Heart right ventricle (tissue), 16 donors: Measurements from ENCODE around the gene DHRS2. TPM values are rescaled to one million over a fixed set of nuclear protein-coding genes. Genes with fewer than 3 reads are reported as not detected.

Experiments used
- ATAC-seq, 8 donors: fragments of 200-7000 bp; cut with Tn5 transposase; one replicate each; pipeline ENCODE4 v1.9.1; 2020; ENCODE audit warnings: mild to moderate bottlenecking in 8 of 8, moderate library complexity in 8 of 8, moderate number of reproducible peaks in 1 of 8
- DNase-seq, 2 donors: peaks; one replicate each; pipeline ENCODE4 v3.0.0-alpha.2; 2020
- H3K27ac ChIP-seq, 10 donors: fragments of 200-600 bp; sonication (generic) in 2 of 10; one replicate each; pipeline versions ENCODE4 v1.5.0 to v1.8.0; 2020 to 2022; ENCODE audit warnings: mild to moderate bottlenecking in 3 of 10
- H3K27me3 ChIP-seq, 7 donors: fragments of 200-600 bp; one replicate each; pipeline ENCODE4 v1.8.0; 2021 to 2022; ENCODE audit warnings: mild to moderate bottlenecking in 2 of 7
- H3K36me3 ChIP-seq, 9 donors: fragments of 200-600 bp; sonication (generic) in 1 of 9; one replicate each; pipeline versions ENCODE4 v1.5.0 to v1.8.0; 2020 to 2022; ENCODE audit warnings: mild to moderate bottlenecking in 2 of 9
- H3K4me1 ChIP-seq, 9 donors: fragments of 200-600 bp; sonication (generic) in 1 of 9; one replicate each; pipeline versions ENCODE4 v1.5.0 to v1.8.0; 2020 to 2022; ENCODE audit warnings: mild to moderate bottlenecking in 4 of 9
- H3K4me3 ChIP-seq, 10 donors: fragments of 200-600 bp; sonication (generic) in 2 of 10; one replicate each; pipeline versions ENCODE4 v1.5.0 to v1.8.0; 2020 to 2022; ENCODE audit warnings: mild to moderate bottlenecking in 7 of 10, moderate library complexity in 2 of 10
- H3K9me3 ChIP-seq, 11 donors: fragments of 200-600 bp in 10 of 11; sonication (generic) in 2 of 11; one replicate each; pipeline versions ENCODE4 v1.5.0 to v1.8.0; 2013 to 2022; ENCODE audit warnings: mild to moderate bottlenecking in 2 of 11, control low read depth in 1 of 11, moderate library complexity in 1 of 11
- WGBS, 2 donors: extraction: QIAGEN DNeasy Blood & Tissue Kit; methylation state at CpG; one replicate each; pipeline ENCODE4 v1.1.7; 2013; ENCODE audit warnings: inconsistent platforms in 1 of 2; 5-methylcytosine and 5-hydroxymethylcytosine counted together
- intact Hi-C, 10 donors: fragments of 100-400 bp; cut with DNase I; formaldehyde crosslinking; loops; one replicate each; pipeline versions ENCODE4 v1.11.1 to v1.14.2; 2022
- polyA plus RNA-seq, 2 donors: library from polyadenylated mRNA; stranded (reverse); fragments of 200-250 nt; gene quantifications; one replicate each; pipeline ENCODE4 v1.2.3, GENCODE V29; 2013
- total RNA-seq, 10 donors: library from RNA; stranded (reverse); fragmentation: NEBNext Ultra II Directional in 3 of 10; extraction: Animal tissue kit (Norgen Biotek cat#: 25700) in 3 of 10; gene quantifications; one replicate each; pipeline versions ENCODE4 v1.2.1 to v1.2.4, GENCODE V29; 2021 to 2023
- TF ChIP-seq, protein P1 (sequence below), 9 donors: fragments of 200-600 bp; sonication (generic) in 2 of 9; IDR thresholded peaks; one replicate each; pipeline versions ENCODE4 v1.5.0 to v1.8.0; 2021 to 2022; ENCODE audit warnings: antibody characterized with exemption in 9 of 9, mild to moderate bottlenecking in 5 of 9, moderate library complexity in 1 of 9
- donor health status: Arrhythmogenic right ventricular cardiomyopathy.
- donor health status: ischemic (EF 13 %, LVEDD 7.1; RV severe dilation, severe dysfunction).
- donor health status: healthy with polysubstance abuse.
- donor health status: DM: no; HTN: yes; CAD: no.
- donor health status: DM: no; HTN: no; CAD: no.
- donor health status: ischemic (EF 25% LVEDD 6.9; RV normal size, moderate dysfunction).
- donor health status: ischemic (EF 25% LVEDD 5.7; RV mildly dilated, moderate dysfunction).
- donor health status: healthy.
- donor health status: DM: yes; HTN: yes; CAD: no.
- donor health status: Ischemic cardiomyopathy.
- donor health status: ischemic (EF 35%, LVEDD 5.7; RV mildly dilated, moderate dysfunction).
- donor health status: nonischemic (EF 11% LVEDD 7.7; RV severe dilation, severe dysfunction).
- donor health status: DM: yes; HTN: yes; CAD: no.
- donor health status: PGD.
- donor health status: ischemic (EF 29% LVEDD 5.4; RV normal size, mild dysfunction).
- donor health status: nonischemic (EF 23%, LVEDD 6.1; RV moderate dilation, normal function).

The DHRS2 gene
- total and polyA plus RNA-seq, 12 donors: 0.07 TPM; not detected in 11

DNA sequence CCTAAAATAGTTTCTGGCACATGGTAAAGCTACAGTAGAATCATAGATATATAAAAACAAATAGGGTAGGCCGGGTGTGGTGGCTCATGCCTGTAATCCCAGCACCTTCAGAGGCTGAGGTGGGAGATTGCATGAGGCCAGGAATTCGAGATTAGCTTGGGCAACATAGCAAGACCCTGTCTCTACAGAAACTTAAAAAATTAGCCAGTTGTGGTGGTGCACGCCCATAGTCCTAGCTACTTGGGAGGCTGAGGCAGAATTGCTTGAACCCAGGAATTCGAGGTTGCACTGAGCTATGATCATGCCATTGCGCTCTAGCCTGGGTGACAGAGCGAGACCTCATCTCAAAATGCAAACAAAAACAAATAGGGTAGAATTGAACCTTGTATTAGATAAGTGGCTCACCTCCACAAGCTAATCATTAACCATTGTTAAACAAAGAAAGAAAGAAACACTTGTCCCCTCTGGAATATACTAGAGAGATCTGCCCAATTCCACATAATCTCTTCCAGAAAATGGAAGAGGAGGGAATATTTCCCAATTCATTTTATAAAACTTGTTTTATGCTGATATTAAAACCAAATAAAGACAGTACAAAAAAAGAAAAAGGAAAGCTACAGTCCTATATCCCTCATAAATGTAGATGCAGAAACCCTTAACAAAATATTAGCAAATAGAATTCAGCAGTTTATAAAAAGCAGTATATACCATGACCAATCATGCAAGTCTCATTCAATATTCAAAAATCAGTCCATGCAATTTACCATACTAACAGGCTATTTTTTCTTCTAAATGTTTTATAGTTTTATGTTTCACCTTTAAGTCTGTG, 22.7 kb upstream of the DHRS2 start:
- no peaks in the 10 kb centered on the region for H3K36me3 ChIP-seq
- no peak overlapping the region for H3K27ac ChIP-seq
- peaks cover 0 to 13% (median 0%) of the 10 kb centered on the region in 7 donors for H3K27me3 ChIP-seq
- intact Hi-C loops: no loop called here
- DNase-seq (no peak), ATAC-seq (no peak)
- TF ChIP-seq, protein P1, sequence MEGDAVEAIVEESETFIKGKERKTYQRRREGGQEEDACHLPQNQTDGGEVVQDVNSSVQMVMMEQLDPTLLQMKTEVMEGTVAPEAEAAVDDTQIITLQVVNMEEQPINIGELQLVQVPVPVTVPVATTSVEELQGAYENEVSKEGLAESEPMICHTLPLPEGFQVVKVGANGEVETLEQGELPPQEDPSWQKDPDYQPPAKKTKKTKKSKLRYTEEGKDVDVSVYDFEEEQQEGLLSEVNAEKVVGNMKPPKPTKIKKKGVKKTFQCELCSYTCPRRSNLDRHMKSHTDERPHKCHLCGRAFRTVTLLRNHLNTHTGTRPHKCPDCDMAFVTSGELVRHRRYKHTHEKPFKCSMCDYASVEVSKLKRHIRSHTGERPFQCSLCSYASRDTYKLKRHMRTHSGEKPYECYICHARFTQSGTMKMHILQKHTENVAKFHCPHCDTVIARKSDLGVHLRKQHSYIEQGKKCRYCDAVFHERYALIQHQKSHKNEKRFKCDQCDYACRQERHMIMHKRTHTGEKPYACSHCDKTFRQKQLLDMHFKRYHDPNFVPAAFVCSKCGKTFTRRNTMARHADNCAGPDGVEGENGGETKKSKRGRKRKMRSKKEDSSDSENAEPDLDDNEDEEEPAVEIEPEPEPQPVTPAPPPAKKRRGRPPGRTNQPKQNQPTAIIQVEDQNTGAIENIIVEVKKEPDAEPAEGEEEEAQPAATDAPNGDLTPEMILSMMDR (IDR thresholded peaks at IDR 0.05): no peak
- H3K4me3 ChIP-seq: no peak overlapping the region
- H3K9me3 ChIP-seq: no peaks in the 10 kb centered on the region
- no peaks in the 10 kb centered on the region for H3K4me1 ChIP-seq
- 81 to 86% methylated on average over 6 of the region's 6 CpGs for WGBS, 2 donors

- no peaks in the 10 kb centered on the region for H3K36me3 ChIP-seq
- peaks cover 0 to 13% (median 0%) of the 10 kb centered on the region in 7 donors for H3K27me3 ChIP-seq
- no peaks in the 10 kb centered on the region for H3K4me1 ChIP-seq
- H3K9me3 ChIP-seq: no peaks in the 10 kb centered on the region
- 57 to 63% methylated on average over 2 of the region's 2 CpGs for WGBS, 2 donors
- no peak overlapping the region for H3K27ac ChIP-seq
- DNase-seq (no peak), ATAC-seq (no peak)
- intact Hi-C loops: no loop called here
- no peak overlapping the region for H3K4me3 ChIP-seq
- TF ChIP-seq, protein P1 (IDR thresholded peaks at IDR 0.05): no peak
Observed at GRCh38 chr14:23614395-23614828, 21.8 kb upstream of the DHRS2 start.

- 52 to 66% methylated on average over 5 of the region's 5 CpGs for WGBS, 2 donors
- H3K4me1 ChIP-seq: no peaks in the 10 kb centered on the region
- intact Hi-C loops: no loop called here
- DNase-seq (no peak), ATAC-seq (no peak)
- TF ChIP-seq, protein P1 (IDR thresholded peaks at IDR 0.05): no peak
- no peak overlapping the region for H3K27ac ChIP-seq
- H3K4me3 ChIP-seq: no peak overlapping the region
- no peaks in the 10 kb centered on the region for H3K9me3 ChIP-seq
- H3K36me3 ChIP-seq: no peaks in the 10 kb centered on the region
- H3K27me3 ChIP-seq: peaks cover 0 to 13% (median 0%) of the 10 kb centered on the region in 7 donors
Observed at GRCh38 chr14:23615856-23616255, 20.3 kb upstream of the DHRS2 start.

- WGBS, 2 donors: 83 to 88% methylated on average over 1 of the region's 1 CpG
- no peak for ATAC-seq
- TF ChIP-seq, protein P1 (IDR thresholded peaks at IDR 0.05): no peak
Observed at GRCh38 chr14:23617539-23617938, 18.6 kb upstream of the DHRS2 start.

More at GRCh38 chr14:23617539-23617938, 18.6 kb upstream of the DHRS2 start:
- no peaks in the 10 kb centered on the region for H3K36me3 ChIP-seq
- DNase-seq: no peak
- no peaks in the 10 kb centered on the region for H3K4me1 ChIP-seq
- H3K4me3 ChIP-seq: no peak overlapping the region
- no peak overlapping the region for H3K27ac ChIP-seq
- intact Hi-C loops: no loop called here
- no peaks in the 10 kb centered on the region for H3K9me3 ChIP-seq
- peaks cover 0 to 13% (median 0%) of the 10 kb centered on the region in 7 donors for H3K27me3 ChIP-seq
